H1 (cell line): ENCODE results near the gene SPINK4. TPM values are rescaled to one million over a fixed set of nuclear protein-coding genes. Genes with fewer than 3 reads are reported as not detected.

ENCODE experiments used
- CTCF ChIA-PET: fragments of 300-600 bp; sonication (Branson Sonifier 250); formaldehyde crosslinking; loops from one replicate; lab custom pipeline; 2021; ENCODE audit not compliant: partially characterized antibody; lab: Charles Lee
- POLR2A ChIA-PET: fragments of 300-600 bp; sonication (Branson Sonifier 250); formaldehyde crosslinking; loops from one replicate; lab custom pipeline; 2021; ENCODE audit warnings: inconsistent platforms; ENCODE audit not compliant: partially characterized antibody; lab: Charles Lee
- DNase-seq, 2 experiments: peaks; one replicate each; pipeline versions ENCODE4 v3.0.0 to v3.0.0-alpha.2; 2010 to 2022; ENCODE audit warnings: low spot score in 2 of 2, low read depth in 1 of 2, mixed read lengths in 1 of 2
- FAIRE-seq: peaks from 2 replicates; lab custom pipeline; 2011; peaks lifted over from hg19 to GRCh38; lab: Jason Lieb, UNC
- H2AFZ ChIP-seq: 2 replicates; pipeline ENCODE4 v1.8.1; 2012; ENCODE audit warnings: low read length, inconsistent platforms
- H2AK5ac ChIP-seq: 2 replicates; pipeline ENCODE4 v1.6.1; 2013; ENCODE audit warnings: low read depth, low read length
- H2BK120ac ChIP-seq: replicated peaks from 2 replicates; pipeline ENCODE3; 2013; ENCODE audit warnings: low read depth, low read length, inconsistent platforms
- H2BK12ac ChIP-seq: 2 replicates; pipeline ENCODE4 v1.6.1; 2013; ENCODE audit warnings: low read depth, low read length
- H2BK15ac ChIP-seq: 2 replicates; pipeline ENCODE4 v1.6.1; 2013; ENCODE audit warnings: low read length
- H2BK20ac ChIP-seq: 2 replicates; pipeline ENCODE4 v1.6.1; 2013; ENCODE audit warnings: low read length
- H2BK5ac ChIP-seq: 2 replicates; pipeline ENCODE4 v1.6.1; 2013; ENCODE audit warnings: low read depth, low read length
- H3K14ac ChIP-seq: 2 replicates; pipeline ENCODE4 v1.6.1; 2013; ENCODE audit warnings: inconsistent platforms; ENCODE audit not compliant: insufficient read length
- H3K18ac ChIP-seq: 2 replicates; pipeline ENCODE4 v1.6.1; 2013; ENCODE audit warnings: low read length; ENCODE audit errors: extremely low read depth
- H3K23ac ChIP-seq: 2 replicates; pipeline ENCODE4 v1.6.1; 2013; ENCODE audit warnings: inconsistent platforms; ENCODE audit not compliant: insufficient read length
- H3K23me2 ChIP-seq: 2 replicates; pipeline ENCODE4 v1.6.1; 2013; ENCODE audit warnings: low read depth, low read length
- H3K27ac ChIP-seq: 2 replicates; pipeline ENCODE4 v1.6.1; 2011; ENCODE audit warnings: low read depth, low read length, inconsistent platforms
- H3K27me3 ChIP-seq, 4 experiments: replicated peaks in 1 of 4; 1 replicate in 1 of 4; 2 replicates in 3 of 4; pipeline versions ENCODE4 v1.6.1 to v1.8.1; 2011 to 2013; ENCODE audit warnings: low read length in 3 of 4, mild to moderate bottlenecking in 3 of 4, inconsistent platforms in 2 of 4, mixed read lengths in 2 of 4, moderate library complexity in 1 of 4; ENCODE audit not compliant: control insufficient read depth in 3 of 4, insufficient read depth in 3 of 4; ENCODE audit errors: extremely low read depth in 1 of 4
- H3K36me3 ChIP-seq, 4 experiments: 2 replicates each; pipeline versions ENCODE4 v1.6.1 to v1.8.1; 2011 to 2013; ENCODE audit warnings: mild to moderate bottlenecking in 4 of 4, low read length in 3 of 4, moderate library complexity in 2 of 4, control low read depth in 1 of 4, inconsistent platforms in 1 of 4; ENCODE audit not compliant: insufficient read depth in 4 of 4, control insufficient read depth in 2 of 4
- H3K4ac ChIP-seq: replicated peaks from 2 replicates; pipeline ENCODE3; 2013; ENCODE audit warnings: low read length, low read depth, mixed read lengths, inconsistent platforms; ENCODE audit not compliant: insufficient read length
- H3K4me1 ChIP-seq, 4 experiments: replicated peaks in 1 of 4; 1 replicate in 1 of 4; 2 replicates in 3 of 4; pipeline versions ENCODE4 v1.6.1 to v1.8.1; 2011 to 2013; ENCODE audit warnings: low read length in 3 of 4, inconsistent platforms in 2 of 4, mixed read lengths in 1 of 4; ENCODE audit not compliant: insufficient read depth in 4 of 4, control insufficient read depth in 3 of 4
- H3K4me2 ChIP-seq, 2 experiments: 2 replicates each; pipeline versions ENCODE4 v1.6.1 to v1.8.1; 2011 to 2013; ENCODE audit warnings: low read depth in 2 of 2, low read length in 2 of 2, control low read depth in 1 of 2, inconsistent platforms in 1 of 2, mild to moderate bottlenecking in 1 of 2; ENCODE audit not compliant: insufficient read depth in 1 of 2
- H3K4me3 ChIP-seq, 4 experiments: fragments of 200-600, 300-600 bp in 1 of 4; sonication (generic), shearing (Covaris generic), sonication (Bioruptor Twin) in 1 of 4; 2 replicates each; pipeline versions ENCODE4 v1.5.1 to v1.8.1; 2011 to 2016; ENCODE audit warnings: low read length in 4 of 4, low read depth in 3 of 4, control low read depth in 2 of 4, inconsistent platforms in 2 of 4, mild to moderate bottlenecking in 2 of 4, mixed read lengths in 1 of 4, moderate library complexity in 1 of 4; ENCODE audit not compliant: insufficient read depth in 2 of 4; ENCODE audit errors: extremely low read depth in 1 of 4
- H3K56ac ChIP-seq: replicated peaks from 2 replicates; pipeline ENCODE3; 2013; ENCODE audit warnings: low read depth, mild to moderate bottlenecking, mixed read lengths, low read length, inconsistent platforms; ENCODE audit not compliant: insufficient read length
- H3K79me1 ChIP-seq: 2 replicates; pipeline ENCODE4 v1.6.1; 2013; ENCODE audit warnings: low read depth, low read length, control low read depth
- H3K79me2 ChIP-seq, 2 experiments: 2 replicates each; pipeline versions ENCODE4 v1.6.1 to v1.8.1; 2012 to 2013; ENCODE audit warnings: low read length in 2 of 2, mild to moderate bottlenecking in 2 of 2, inconsistent platforms in 1 of 2; ENCODE audit not compliant: insufficient read depth in 2 of 2, control insufficient read depth in 1 of 2
- H3K9ac ChIP-seq, 4 experiments: replicated peaks in 1 of 4; 1 replicate in 1 of 4; 2 replicates in 3 of 4; pipeline versions ENCODE4 v1.6.1 to v1.8.1; 2011 to 2013; ENCODE audit warnings: low read depth in 3 of 4, low read length in 3 of 4, control low read depth in 2 of 4, mild to moderate bottlenecking in 2 of 4, moderate library complexity in 2 of 4, inconsistent platforms in 1 of 4; ENCODE audit errors: extremely low read depth in 1 of 4
- H3K9me3 ChIP-seq, 2 experiments: 2 replicates each; pipeline versions ENCODE4 v1.6.1 to v1.8.1; 2012 to 2013; ENCODE audit warnings: mild to moderate bottlenecking in 2 of 2, moderate library complexity in 2 of 2, control low read depth in 1 of 2, inconsistent platforms in 1 of 2, low read depth in 1 of 2, low read length in 1 of 2, mixed read lengths in 1 of 2; ENCODE audit not compliant: insufficient read depth in 2 of 2
- H4K20me1 ChIP-seq, 2 experiments: replicated peaks in 1 of 2; 2 replicates each; pipeline versions ENCODE3 to v1.8.1; 2011 to 2013; ENCODE audit warnings: inconsistent platforms in 2 of 2, low read length in 2 of 2, mild to moderate bottlenecking in 1 of 2; ENCODE audit not compliant: insufficient read depth in 2 of 2, control insufficient read depth in 1 of 2
- H4K5ac ChIP-seq: 2 replicates; pipeline ENCODE4 v1.6.1; 2013; ENCODE audit warnings: low read length, low read depth, mixed read lengths, inconsistent platforms; ENCODE audit not compliant: insufficient read length
- H4K8ac ChIP-seq: 2 replicates; pipeline ENCODE4 v1.8.0; 2013; ENCODE audit warnings: mild to moderate bottlenecking, moderate library complexity, low read length, inconsistent platforms; ENCODE audit not compliant: insufficient read depth; ENCODE audit errors: extremely low read depth
- H4K91ac ChIP-seq: replicated peaks from 2 replicates; pipeline ENCODE3; 2013; ENCODE audit warnings: low read length, mixed read lengths, inconsistent platforms; ENCODE audit not compliant: insufficient read length
- CBX5 ChIP-seq: fragments of 300-800, 300-1000 bp; sonication (generic); IDR thresholded peaks from 2 replicates; pipeline ENCODE4 v1.7.1; 2016; ENCODE audit warnings: antibody characterized with exemption, low read length, low read depth
- CEBPB ChIP-seq: IDR thresholded peaks from 2 replicates; pipeline ENCODE4 v1.6.1; 2012; ENCODE audit warnings: low read depth, low read length
- CTBP2 ChIP-seq: IDR thresholded peaks from 2 replicates; pipeline ENCODE4 v1.7.0; 2011; ENCODE audit warnings: borderline replicate concordance, mild to moderate bottlenecking, moderate library complexity, mixed read lengths, low read length; ENCODE audit not compliant: insufficient read depth, insufficient read length
- KDM4A ChIP-seq: IDR thresholded peaks from one replicate; pipeline ENCODE4 v1.7.1; 2012; ENCODE audit warnings: low read depth, mild to moderate bottlenecking, moderate library complexity, low read length, inconsistent platforms; ENCODE audit not compliant: severe bottlenecking
- NANOG ChIP-seq: IDR thresholded peaks from 2 replicates; pipeline ENCODE4 v1.6.1; 2011; ENCODE audit warnings: low read length, low read depth, mild to moderate bottlenecking, inconsistent platforms; ENCODE audit not compliant: insufficient read depth, poor library complexity, severe bottlenecking
- NRF1 ChIP-seq: IDR thresholded peaks from 2 replicates; pipeline ENCODE4 v1.6.1; 2011; ENCODE audit warnings: mild to moderate bottlenecking, low read depth, low read length, improper control_type of control experiment
- POLR2A ChIP-seq, 2 experiments: IDR thresholded peaks; 1 replicate in 1 of 2; 2 replicates in 1 of 2; pipeline ENCODE4 v1.6.1; 2011; ENCODE audit warnings: low read depth in 2 of 2, low read length in 2 of 2, mild to moderate bottlenecking in 2 of 2; ENCODE audit errors: control extremely low read depth in 1 of 2
- RAD21 ChIP-seq, 2 experiments: IDR thresholded peaks in 1 of 2; conservative IDR thresholded peaks in 1 of 2; 2 replicates each; pipeline ENCODE4 v1.6.1; 2011; ENCODE audit warnings: low read depth in 2 of 2, low read length in 2 of 2, improper control_type of control experiment in 1 of 2, inconsistent platforms in 1 of 2, mild to moderate bottlenecking in 1 of 2, moderate library complexity in 1 of 2
- SP2 ChIP-seq: IDR thresholded peaks from 2 replicates; pipeline ENCODE4 v1.6.1; 2012; ENCODE audit warnings: mild to moderate bottlenecking, low read length, inconsistent platforms
- SP4 ChIP-seq: IDR thresholded peaks from 2 replicates; pipeline ENCODE4 v1.6.1; 2012; ENCODE audit warnings: low read length, inconsistent platforms
- TBP ChIP-seq: IDR thresholded peaks from 2 replicates; pipeline ENCODE4 v1.6.1; 2011; ENCODE audit warnings: low read depth, low read length, improper control_type of control experiment
- ZNF274 ChIP-seq: IDR thresholded peaks from 2 replicates; pipeline ENCODE4 v1.7.0; 2012; ENCODE audit warnings: low read length, borderline replicate concordance; ENCODE audit errors: extremely low read depth
- WGBS, 2 experiments: shearing (Covaris generic) in 1 of 2; methylation state at CpG; one replicate each; pipeline versions ENCODE4 v1.1.6 to v1.1.7; 2013 to 2015; ENCODE audit warnings: low lambda C conversion rate in 2 of 2, mixed read lengths in 2 of 2, inconsistent platforms in 1 of 2, low coverage in 1 of 2, missing lambda C conversion rate in 1 of 2; ENCODE audit not compliant: insufficient replicate concordance in 2 of 2, insufficient coverage in 1 of 2, insufficient read length in 1 of 2; ENCODE audit errors: extremely low coverage in 1 of 2, missing lambda C conversion rate in 1 of 2; 5-methylcytosine and 5-hydroxymethylcytosine counted together
- polyA plus RNA-seq, 7 experiments: library from polyadenylated mRNA; depleted of rRNA in 3 of 7; stranded (reverse) in 5 of 7; unstranded in 2 of 7; fragments of >200 nt in 5 of 7; fragments of 200-250 nt in 2 of 7; gene quantifications; 1 replicate in 5 of 7; 2 replicates in 1 of 7; 4 replicates in 1 of 7; pipeline versions ENCODE4 v1.2.1 to v1.2.3, GENCODE V29; 2011 to 2013; ENCODE audit warnings: missing spikeins in 2 of 7, mixed read lengths in 2 of 7
- total RNA-seq: library from RNA; stranded (reverse); fragmentation: NEBNext Ultra II Directional; extraction: Animal tissue kit (Norgen Biotek cat#: 25700); gene quantifications from 2 replicates; pipeline ENCODE4 v1.2.1, GENCODE V29; 2021

SPINK4 gene
- total and polyA plus RNA-seq, 2 of the 8 experiments (the other 6 are each of a cell fraction or from before 2014, with no cell fraction given) = not detected

DNA sequence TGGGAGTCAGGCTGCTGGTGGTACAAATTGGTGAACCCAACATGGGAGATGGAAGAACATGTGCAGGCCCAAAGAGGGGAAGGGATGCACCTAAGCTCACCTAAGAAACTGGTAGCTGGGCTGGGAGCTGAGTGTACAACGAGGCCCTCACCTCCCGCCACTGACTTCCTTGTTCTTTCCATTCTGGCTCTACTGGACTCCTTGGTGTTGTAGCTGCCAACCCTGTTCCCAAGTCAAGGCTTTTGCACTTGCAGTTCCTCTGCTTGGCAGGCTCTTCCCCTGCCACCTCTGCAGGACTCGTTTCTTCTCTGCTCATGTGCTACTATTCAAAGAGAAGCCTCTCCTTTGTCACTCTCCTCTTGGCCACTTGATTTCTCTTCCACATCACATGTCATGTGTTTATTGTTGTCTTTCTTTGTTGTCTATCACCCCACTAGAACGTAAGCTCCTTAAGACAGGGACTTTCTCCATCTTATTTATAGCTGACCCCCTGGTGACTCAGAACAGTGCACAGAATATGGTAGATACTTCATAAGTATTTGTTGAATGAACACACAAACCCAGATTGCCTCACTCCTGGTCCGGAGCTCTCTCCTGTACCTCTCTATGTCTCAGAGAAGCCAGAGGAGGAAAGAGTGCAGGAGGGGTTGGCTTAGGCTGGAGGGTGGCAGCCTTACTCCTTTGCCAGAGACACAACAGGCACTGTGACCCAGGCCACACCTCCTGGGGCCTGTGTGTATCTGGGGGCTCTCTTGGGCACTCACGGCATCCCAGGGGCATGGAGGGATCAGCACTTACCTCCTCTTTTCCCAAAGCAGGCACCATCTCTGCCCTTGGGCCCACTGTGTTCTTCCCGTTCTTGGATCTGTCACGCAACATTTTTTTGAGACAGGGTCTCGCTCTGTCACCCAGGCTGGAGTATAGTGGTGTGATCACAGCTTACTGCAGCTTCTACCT is 5.2 kb upstream of the SPINK4 start:
- H3K9ac ChIP-seq = no peak overlapping the region
- H3K27ac ChIP-seq = no peak overlapping the region
- no peak overlapping the region for H2BK20ac ChIP-seq
- no peaks in the 10 kb centered on the region for H3K4me1 ChIP-seq
- 88% methylated on average over 9 of the region's 9 CpGs; no CpG with 5 or more reads in 1 of the 2 experiments for WGBS, 2 experiments
- H4K8ac ChIP-seq = no peak overlapping the region
- H3K14ac ChIP-seq = no peak overlapping the region
- ChIA-PET POLR2A (interaction anchor here (1.1 kb wide), 1 partner anchor 210 kb away, joined by 3 read pairs; the partner anchor contains the start of gene DNAJA1), CTCF (interaction anchor here (0.6 to 7.5 kb wide), 4 partner anchors 9 to 513 kb away, joined by 3 to 55 read pairs (median 3); no protein-coding TSS in a partner anchor)
- no peaks in the 10 kb centered on the region for H3K36me3 ChIP-seq
- no peaks in the 10 kb centered on the region; a peak in 2 of 7 replicates for H3K27me3 ChIP-seq
- no peak overlapping the region for H2BK120ac ChIP-seq
- H3K9me3 ChIP-seq = no peaks in the 10 kb centered on the region
- DNase-seq (no peak), FAIRE-seq (no peak)
- H3K23me2 ChIP-seq = no peaks in the 10 kb centered on the region; the same call in 1 of the 2 replicates
- no peak overlapping the region for H4K5ac ChIP-seq
- no peak overlapping the region for H3K56ac ChIP-seq
- no peak overlapping the region for H2BK15ac ChIP-seq
- no peak overlapping the region for H2BK12ac ChIP-seq
- no peak overlapping the region for H2AFZ ChIP-seq
- H3K4ac ChIP-seq = no peak overlapping the region
- H3K4me2 ChIP-seq = no peak overlapping the region
- no peak overlapping the region for H3K23ac ChIP-seq
- H2AK5ac ChIP-seq = no peak overlapping the region
- no peaks in the 10 kb centered on the region for H3K79me1 ChIP-seq
- no peak overlapping the region for H3K4me3 ChIP-seq
- no peak overlapping the region for H3K18ac ChIP-seq
- no peaks in the 10 kb centered on the region for H3K79me2 ChIP-seq
- H4K20me1 ChIP-seq = no peaks in the 10 kb centered on the region
- H4K91ac ChIP-seq = no peak overlapping the region
- no peak overlapping the region for H2BK5ac ChIP-seq
- TF ChIP-seq POLR2A (IDR thresholded peaks at IDR 0.05; ENCODE audit: control extremely low read depth in 1 of 2, low read depth in 2 of 2, low read length in 2 of 2) (no peak), SP4 (no peak), KDM4A (no peak), CEBPB (no peak), TBP (no peak), NANOG (no peak), CBX5 (no peak), ZNF274 (no peak), RAD21 (IDR thresholded peaks at IDR 0.05 in 1 of 2, conservative IDR thresholded peaks at IDR 0.05 in 1 of 2; ENCODE audit: low read depth in 2 of 2, low read length in 2 of 2) (no peak), SP2 (no peak), NRF1 (no peak), CTBP2 (no peak)
